Activated naive CD4-positive, alpha-beta T cell treated with anti-CD3 and anti-CD28 coated beads, Interleukin-2, amount 50 U/mL, for 16 hours (primary cell): ENCODE measurements around the gene KLHL6.

Experiments
- DNase-seq: peaks from one replicate; pipeline ENCODE4 v3.0.0-alpha.2; 2020

KLHL6 gene

GRCh38 chr3:183503746-183504145 lies 51.8 kb downstream of the KLHL6 start:
- DNase-seq, result no peak

- no peak for DNase-seq
Observed at GRCh38 chr3:183502237-183503181, 53.0 kb downstream of the KLHL6 start.

GRCh38 chr3:183500981-183501704 lies 54.4 kb downstream of the KLHL6 start:
- DNase-seq, result no peak

- DNase-seq, result no peak
Observed at GRCh38 chr3:183500319-183500718, 55.2 kb downstream of the KLHL6 start.

- no peak for DNase-seq
Observed at GRCh38 chr3:183498634-183499033, 56.9 kb downstream of the KLHL6 start.

GRCh38 chr3:183497313-183497712 lies 58.2 kb downstream of the KLHL6 start:
- no peak for DNase-seq

- DNase-seq, result no peak
Observed at GRCh38 chr3:183496311-183496710, 59.2 kb downstream of the KLHL6 start.

GRCh38 chr3:183494341-183494740 lies 61.2 kb downstream of the KLHL6 start:
- DNase-seq, result no peak

DNA sequence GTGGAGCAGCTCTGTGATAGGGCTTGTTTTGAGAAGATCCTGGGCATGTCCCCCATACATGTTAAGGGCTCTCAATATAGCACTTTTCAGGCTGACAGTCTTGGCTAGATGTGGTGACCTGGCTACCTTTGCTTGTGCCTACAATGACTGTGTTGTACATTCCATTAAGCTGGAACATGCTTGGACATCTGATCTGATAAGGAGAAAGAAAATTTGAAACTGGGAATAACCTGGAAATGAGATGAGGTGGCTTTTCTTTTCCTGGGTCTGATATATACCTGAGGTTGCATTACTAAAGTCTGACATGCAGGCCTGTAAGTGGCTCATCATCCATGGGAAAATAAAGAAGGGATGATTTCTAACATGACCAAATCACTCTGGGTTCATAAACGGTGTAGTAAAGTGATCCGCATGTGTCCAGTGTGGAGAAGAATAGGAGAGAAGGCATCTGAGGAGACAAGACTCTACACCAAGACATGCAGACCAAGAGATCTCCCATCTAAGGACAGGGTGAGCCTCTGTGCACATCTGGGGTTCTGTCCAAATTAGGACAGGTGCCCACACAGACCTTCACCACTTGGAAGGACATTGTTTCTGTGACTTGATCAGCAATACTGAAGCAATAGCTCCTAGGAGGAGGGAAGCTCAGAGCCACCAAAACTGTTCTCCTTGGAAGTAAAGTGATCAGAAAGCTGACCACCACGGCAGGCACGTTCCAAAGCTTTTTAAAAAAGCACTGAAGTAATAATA lies 62.0 kb downstream of the KLHL6 start:
- DNase-seq, result no peak

GRCh38 chr3:183492849-183493179 lies 62.7 kb downstream of the KLHL6 start:
- DNase-seq, result no peak

- no peak for DNase-seq
Observed at GRCh38 chr3:183491923-183492848, 63.3 kb downstream of the KLHL6 start.

GRCh38 chr3:183491109-183491922 lies 64.2 kb downstream of the KLHL6 start:
- no peak for DNase-seq

DNA sequence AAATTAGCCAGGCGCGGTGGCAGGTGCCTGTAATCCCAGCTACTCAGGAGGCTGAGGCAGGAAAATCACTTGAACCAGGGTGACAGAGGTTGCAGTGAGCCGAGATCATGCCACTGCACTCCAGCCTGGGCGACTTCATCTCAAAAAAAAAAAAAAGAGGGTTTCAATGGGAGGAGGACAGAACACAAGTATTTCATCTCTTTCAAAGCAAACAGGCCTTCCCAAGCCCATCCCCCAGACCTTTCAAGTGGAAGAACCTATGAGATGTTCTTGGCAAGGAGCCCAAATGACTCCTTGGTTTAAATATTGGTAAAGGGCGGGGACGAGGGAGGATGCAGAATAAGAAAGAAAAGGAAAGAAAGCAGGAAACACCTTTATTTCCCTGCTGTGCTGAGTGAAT lies 64.9 kb downstream of the KLHL6 start:
- DNase-seq, result no peak

GRCh38 chr3:183490211-183490601 lies 65.3 kb downstream of the KLHL6 start:
- DNase-seq, result no peak

GRCh38 chr3:183489455-183490210 lies 65.9 kb downstream of the KLHL6 start:
- no peak for DNase-seq

GRCh38 chr3:183488343-183488742 lies 67.2 kb downstream of the KLHL6 start:
- DNase-seq, result no peak

DNA sequence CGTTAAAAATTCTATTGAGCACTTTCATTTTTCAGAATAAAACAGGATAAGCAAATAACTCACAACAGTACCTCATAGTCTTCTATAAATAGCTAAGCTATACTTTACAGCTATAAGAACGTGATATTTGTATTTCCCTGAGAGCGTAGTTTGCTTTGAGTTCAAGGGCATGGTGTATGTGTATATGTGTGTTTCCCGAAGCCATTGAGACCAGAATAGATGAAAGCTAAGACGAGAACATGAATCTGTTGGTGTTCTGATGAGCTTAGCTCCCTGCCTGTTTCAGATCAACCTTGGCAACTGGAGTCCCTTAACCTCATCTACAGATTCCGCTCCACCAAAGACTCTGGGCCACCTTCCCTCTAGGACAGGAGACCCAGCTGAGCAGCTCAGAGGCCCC lies 67.6 kb downstream of the KLHL6 start:
- no peak for DNase-seq

- DNase-seq, result no peak
Observed at GRCh38 chr3:183487016-183487415, 68.5 kb downstream of the KLHL6 start.

DNA sequence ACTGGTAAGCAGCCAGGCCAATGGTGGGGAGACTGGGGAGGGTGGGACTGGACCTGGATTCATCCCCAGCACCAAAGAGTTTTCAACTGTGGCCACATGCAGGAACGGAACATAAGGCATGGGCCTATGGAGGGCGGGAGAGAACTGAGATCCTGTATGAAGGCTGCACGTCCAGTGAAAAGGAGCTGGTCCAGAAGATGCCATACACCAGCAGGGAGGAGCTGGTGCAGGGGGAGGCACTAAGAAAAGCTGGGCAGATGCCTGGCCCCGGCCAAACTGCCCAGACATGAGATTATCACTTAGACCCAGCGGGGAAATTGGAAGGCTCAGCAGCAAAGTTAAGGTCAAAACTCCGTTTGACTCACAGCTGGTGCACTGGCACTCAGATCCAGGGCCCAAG lies 69.0 kb downstream of the KLHL6 start:
- DNase-seq, result no peak

DNA sequence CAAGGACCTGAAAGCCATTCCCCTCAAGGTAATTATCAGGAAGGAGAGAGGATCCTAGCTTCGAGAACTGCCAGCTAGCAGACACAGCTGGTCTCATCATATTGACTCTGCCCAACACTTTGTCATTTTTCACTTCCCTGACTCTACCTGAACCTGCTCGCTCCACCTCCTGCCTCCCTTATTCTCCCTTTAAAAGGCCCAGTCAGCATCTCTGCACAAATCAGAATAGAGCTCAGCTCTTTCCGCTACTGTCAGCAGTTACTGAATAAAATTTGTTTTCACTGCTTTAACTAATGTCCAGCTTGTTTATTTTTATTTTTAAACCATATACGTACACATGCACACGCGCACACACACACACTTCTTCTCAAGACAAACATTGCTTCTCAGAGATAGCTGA lies 69.9 kb downstream of the KLHL6 start:
- no peak for DNase-seq

DNA sequence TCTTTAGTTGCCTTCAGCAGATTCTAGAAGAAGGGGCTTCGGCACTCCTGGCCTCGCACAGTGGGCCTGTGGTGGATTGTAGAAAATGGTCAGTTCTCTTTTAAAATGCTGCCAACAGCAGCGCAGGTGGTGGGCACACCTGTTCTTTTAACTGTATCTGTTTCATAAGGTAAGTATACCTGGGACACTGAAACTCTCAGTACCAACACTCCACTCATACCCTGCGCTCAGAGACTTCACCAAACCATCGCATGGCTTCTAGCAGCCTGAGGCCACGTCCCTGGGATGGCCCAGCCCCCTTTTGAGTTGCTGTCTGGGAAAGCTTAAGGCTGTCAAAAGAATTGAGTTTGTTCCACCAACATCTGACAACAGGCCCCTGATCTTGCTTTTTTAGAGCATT lies 70.4 kb downstream of the KLHL6 start:
- no peak for DNase-seq
